GM18520 (cell line): ENCODE results near the gene P2RY14.

Experiments used
- ATAC-seq: cut with Tn5 transposase; IDR thresholded peaks from one replicate; pipeline ENCODE4 v1.9.1; 2021; ENCODE audit not compliant: unreplicated experiment

P2RY14 gene

GRCh38 chr3:151303751-151304150 lies 25.4 kb upstream of the P2RY14 start:
- no peak for ATAC-seq

GRCh38 chr3:151301787-151302186 lies 23.4 kb upstream of the P2RY14 start:
- no peak for ATAC-seq

GRCh38 chr3:151300539-151300938 lies 22.2 kb upstream of the P2RY14 start:
- no peak for ATAC-seq

DNA sequence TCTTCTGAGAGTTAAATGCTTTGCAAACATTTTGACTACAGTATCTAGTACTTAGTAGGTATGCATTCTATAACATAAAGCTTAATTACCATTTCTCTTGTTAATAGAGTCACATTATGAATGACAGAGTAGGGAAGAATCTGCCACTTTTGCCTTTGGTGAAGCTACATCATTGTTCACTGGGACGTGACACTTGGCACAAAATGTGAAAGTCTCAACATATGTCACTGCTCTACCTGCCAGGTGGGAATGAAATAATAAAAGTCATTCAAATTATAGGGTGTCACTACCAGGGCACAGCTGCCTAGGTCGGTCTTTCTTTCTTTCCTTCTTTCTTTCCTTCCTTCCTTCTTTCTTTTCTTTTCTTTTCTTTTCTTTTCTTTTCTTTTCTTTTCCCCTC lies 20.7 kb upstream of the P2RY14 start:
- no peak for ATAC-seq

DNA sequence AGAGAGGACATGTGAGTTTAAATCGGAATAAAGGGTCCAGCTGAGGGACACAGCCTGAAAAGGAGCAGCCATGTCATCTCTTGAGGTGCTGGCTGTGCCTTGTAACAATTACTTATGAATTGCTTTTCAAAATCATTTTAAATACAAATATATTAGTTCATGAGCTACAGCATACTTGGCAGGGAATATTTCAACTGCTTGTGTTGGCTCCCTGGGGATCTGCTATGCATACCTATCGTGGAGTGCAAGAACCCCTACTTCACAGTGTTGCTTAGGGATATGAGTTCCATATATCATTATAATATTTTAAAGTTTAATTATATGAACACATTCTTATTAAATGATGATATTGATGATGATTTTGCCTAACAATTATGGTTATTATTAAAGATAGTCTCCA lies 19.1 kb upstream of the P2RY14 start:
- no peak for ATAC-seq

- ATAC-seq: no peak
These were observed 17.9 kb upstream of the P2RY14 start for GRCh38 chr3:151296226-151296625.

DNA sequence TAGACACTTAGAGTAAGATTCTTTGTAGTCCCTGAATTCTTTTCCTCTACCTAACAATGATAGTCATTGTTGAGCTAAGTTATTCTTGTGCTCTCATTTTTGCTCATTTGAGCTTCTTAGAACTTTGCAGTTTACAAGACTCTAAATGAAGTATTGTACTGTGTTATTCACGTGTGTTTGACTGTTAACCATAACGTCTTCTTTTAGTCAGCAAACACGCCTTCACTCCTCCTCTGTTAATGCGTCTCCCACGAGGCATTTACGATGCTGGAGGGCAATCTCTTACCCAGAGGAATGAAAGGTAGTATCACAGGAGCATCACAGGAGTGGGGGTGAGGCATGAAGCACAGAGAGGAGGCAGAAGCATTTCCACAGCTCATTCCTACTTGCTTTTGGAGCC lies 14.8 kb upstream of the P2RY14 start:
- no peak for ATAC-seq

GRCh38 chr3:151290673-151291072 lies 12.3 kb upstream of the P2RY14 start:
- no peak for ATAC-seq

GRCh38 chr3:151289445-151289844 lies 11.1 kb upstream of the P2RY14 start:
- no peak for ATAC-seq

DNA sequence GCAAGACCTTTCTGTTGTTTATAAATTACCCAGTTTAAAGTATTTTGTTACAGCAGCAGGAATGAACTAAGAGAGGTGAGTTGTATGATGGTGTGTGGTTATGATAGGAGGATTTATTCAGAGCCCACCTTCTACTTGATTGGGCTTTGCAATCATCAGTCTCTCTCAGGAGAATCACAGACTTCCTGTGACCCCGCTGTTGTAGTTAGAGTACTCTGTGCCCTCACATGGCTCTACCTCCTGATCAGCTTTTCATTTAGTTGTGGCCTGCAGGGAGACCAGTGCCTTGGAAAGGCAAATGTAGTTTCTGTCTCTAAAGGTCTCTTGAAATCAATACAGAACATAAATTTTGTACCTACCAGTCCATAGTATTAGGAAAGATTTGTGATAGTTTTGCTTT lies 7.6 kb upstream of the P2RY14 start:
- ATAC-seq: no peak

- no peak for ATAC-seq
These were observed 5.6 kb upstream of the P2RY14 start for GRCh38 chr3:151283907-151284461.

- no peak for ATAC-seq
These were observed 5.0 kb upstream of the P2RY14 start for GRCh38 chr3:151283387-151283786.

DNA sequence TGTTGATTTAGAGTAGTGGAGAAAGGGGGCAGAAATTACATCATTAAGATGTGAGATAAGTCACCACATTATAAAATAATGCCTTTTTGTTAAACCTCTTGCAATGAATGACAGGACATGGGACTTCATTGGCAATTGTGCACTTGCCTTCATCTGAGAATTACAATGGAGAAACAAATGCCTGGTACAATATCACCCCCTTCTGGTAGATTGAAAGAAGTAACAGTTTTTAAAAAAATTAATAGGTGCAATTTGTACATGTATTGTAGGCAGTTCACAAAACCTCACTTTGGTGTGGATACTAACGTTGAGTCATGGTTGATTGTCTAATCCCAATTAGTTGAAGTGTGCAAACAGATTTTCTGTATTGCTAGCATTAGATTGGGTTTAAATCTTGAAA lies 4.6 kb upstream of the P2RY14 start:
- no peak for ATAC-seq

GRCh38 chr3:151281671-151282324 lies 3.5 kb upstream of the P2RY14 start:
- no peak for ATAC-seq

DNA sequence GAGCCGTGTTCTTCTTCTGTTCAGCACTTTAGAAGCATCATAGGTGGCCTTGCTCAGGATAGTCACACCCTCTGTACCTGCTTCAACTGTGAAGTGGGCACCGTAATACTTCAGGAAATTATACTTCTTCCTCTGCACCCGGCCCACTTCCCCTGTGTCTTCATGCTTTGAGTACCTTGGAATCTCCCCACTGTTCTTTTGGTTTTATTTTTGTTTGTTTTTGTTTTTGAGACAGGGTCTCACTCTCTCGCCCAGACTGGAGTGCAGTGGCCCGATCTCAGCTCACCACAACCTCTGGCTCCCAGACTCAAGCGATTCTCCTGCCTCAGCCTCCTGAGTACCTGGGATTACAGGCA lies 1.7 kb downstream of the P2RY14 start:
- ATAC-seq: no peak

GRCh38 chr3:151276038-151276686 lies 2.2 kb downstream of the P2RY14 start:
- no peak for ATAC-seq

DNA sequence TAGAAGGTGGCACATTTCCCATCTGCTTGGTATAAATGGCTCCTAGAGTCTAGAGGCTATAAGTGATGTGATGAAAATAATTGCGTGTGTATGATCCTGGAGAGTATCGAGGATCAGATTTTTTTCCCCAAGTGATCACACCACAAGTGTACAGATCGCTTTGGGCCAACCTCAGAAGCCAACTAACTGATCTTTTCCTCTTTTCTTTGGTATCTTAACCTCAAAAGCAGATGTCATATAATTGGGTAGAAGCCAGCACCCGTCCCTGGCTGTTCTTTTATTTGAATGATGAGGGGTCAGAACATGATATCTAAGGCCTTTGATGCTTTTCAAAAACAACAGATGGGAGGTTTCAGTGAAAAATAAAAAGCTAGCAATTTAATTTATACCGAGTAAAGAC lies 3.3 kb downstream of the P2RY14 start:
- no peak for ATAC-seq

DNA sequence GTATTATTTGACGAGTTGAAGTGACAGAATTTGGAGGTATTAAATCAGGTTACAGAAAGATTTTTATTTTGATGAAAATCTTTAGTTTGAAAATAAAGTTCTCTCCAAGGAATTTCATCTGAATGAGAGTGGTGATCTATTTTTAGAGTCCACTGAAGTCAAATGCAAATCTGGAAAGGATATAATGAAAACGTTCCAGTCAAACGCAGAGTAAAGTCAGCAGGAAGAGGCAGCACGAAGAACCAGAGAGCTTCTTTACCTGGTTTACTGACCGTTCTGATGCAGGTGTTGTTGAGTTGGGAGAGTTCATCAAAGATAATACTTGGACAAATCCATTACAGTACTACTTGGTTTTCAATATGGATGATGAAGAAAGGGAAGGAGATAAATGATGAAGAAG lies 8.7 kb downstream of the P2RY14 start:
- ATAC-seq: no peak

DNA sequence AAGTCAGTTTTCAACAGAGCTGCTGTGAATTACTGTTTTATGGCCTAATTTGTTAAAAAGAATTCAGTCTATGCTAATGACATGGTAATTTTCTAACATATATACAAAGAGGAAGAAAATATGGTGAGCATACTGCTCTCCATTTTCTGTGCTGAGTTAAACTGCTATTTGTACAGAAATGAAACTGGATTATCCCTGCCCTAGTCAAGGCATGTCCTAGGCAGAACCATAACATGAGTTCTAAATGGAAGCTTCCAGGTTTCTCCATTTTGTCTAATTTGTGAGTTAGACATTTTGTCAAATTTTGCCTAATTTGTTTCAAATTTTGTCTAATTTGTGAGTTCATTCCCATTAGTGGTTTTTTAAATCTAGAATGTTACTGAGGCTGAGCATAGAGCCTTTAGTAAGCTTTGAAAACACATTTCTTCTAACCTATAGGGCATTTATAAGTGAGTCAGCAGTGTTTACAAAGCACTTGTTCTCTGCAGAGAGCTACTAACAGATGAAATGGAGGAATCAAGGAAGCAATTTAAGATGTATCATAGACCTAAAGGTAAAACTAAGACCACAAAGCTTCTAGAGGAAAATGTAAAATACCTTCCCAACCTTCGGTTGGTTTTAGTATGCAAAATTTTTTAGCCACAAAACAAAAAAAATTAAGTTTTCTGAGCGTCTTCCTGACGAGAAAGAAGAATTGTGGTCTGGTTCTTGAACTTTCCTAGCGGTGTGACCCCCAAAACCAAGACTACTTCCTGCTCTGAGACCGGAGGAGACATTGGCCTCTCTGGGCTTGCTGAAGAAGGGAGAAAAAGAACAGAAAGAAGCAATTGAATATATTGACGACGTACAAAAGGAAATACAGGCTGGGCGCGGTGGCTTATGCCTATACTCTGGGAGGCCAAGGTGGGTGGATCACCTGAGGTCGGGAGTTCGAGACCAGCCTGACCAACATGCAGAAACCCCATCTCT lies 9.8 kb downstream of the P2RY14 start:
- no peak for ATAC-seq

DNA sequence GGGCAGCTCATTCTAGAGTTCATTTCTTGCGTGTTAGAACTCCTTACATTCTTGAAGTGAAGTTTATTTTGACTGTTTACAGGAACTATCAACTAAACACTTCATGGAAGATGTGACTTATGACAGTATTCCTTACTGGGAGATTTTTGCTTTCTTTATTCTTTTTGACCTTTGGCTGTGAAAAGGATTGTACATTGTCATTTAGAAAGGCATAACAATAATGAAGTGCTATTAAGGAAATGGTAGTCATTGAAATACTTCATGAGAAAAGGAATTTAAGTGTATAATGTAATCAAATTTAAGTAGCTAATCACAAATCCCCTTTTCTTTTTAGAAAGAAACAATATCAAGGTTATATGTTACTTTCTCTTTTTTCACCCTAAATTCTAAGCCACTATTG lies 11.3 kb downstream of the P2RY14 start:
- ATAC-seq: no peak

DNA sequence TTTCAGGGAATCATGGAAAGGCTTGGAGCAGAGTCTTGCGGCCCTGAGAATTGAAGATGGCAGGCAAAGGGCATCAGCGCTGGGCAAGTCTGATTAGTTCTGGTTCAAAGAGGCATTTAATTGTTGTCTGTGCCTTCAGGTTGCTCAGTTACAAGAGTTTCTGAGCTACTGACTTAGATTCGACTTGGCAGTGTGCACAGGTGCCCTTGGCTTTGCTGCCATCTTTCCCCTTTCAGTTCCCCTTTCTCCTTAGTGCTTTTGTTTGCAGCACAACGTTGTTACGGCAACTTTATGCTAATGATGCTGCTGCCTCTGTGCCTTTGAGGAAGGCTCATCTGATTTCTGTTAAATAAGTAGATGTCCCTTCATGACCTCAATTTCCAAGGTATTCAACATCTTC lies 12.5 kb downstream of the P2RY14 start:
- peak; percentile 97 for ATAC-seq

DNA sequence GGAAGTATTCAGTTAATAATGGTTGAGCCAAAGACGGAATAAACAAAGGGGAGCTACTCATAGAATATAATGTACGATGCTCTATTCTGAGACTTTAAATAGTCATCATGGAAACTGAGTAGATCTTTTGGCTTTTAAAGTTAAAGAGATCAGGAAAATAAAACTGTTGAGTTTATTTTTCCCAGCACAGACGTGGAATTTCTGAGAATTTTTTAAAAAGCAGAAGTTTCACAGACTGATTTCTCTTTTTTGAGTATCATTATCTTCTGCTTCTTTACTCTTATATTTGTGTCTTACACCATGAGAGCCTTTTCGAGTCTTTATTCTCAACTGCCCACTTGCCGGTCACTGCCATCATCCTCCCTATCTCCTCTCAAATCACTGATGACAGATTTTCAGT lies 13.2 kb downstream of the P2RY14 start:
- ATAC-seq: no peak
